Neuronal stem cell (in vitro differentiated cells): ENCODE measurements around the gene SLC9A7.

Experiments used
- DNase-seq: peaks from one replicate; pipeline ENCODE4 v3.0.0-alpha.2; 2013; ENCODE audit warnings: low spot score
- H2AFZ ChIP-seq: one replicate; pipeline ENCODE4 v1.6.1; 2013; ENCODE audit warnings: mild to moderate bottlenecking, low read length, inconsistent platforms
- H2AK5ac ChIP-seq: 2 replicates; pipeline ENCODE4 v1.6.1; 2013; ENCODE audit warnings: low read depth, mild to moderate bottlenecking, inconsistent platforms, low read length, moderate library complexity, mixed read lengths
- H2BK120ac ChIP-seq: 2 replicates; pipeline ENCODE4 v1.6.1; 2013; ENCODE audit warnings: low read depth, mild to moderate bottlenecking, inconsistent platforms, low read length, moderate library complexity, mixed read lengths
- H2BK12ac ChIP-seq: one replicate; pipeline ENCODE4 v1.6.1; 2013; ENCODE audit warnings: low read length, inconsistent platforms
- H2BK15ac ChIP-seq: 2 replicates; pipeline ENCODE4 v1.6.1; 2013; ENCODE audit warnings: mild to moderate bottlenecking, low read length, inconsistent platforms, mixed read lengths
- H2BK5ac ChIP-seq: one replicate; pipeline ENCODE4 v1.6.1; 2013; ENCODE audit warnings: inconsistent platforms, mild to moderate bottlenecking, low read length, moderate library complexity
- H3K14ac ChIP-seq: one replicate; pipeline ENCODE4 v1.6.1; 2013; ENCODE audit warnings: low read length, inconsistent platforms
- H3K18ac ChIP-seq: 2 replicates; pipeline ENCODE4 v1.6.1; 2013; ENCODE audit warnings: low read length, inconsistent platforms
- H3K23ac ChIP-seq: 2 replicates; pipeline ENCODE4 v1.6.1; 2013; ENCODE audit warnings: low read depth, mild to moderate bottlenecking, mixed read lengths, low read length, inconsistent platforms; ENCODE audit not compliant: poor library complexity
- H3K27ac ChIP-seq: replicated peaks from 3 replicates; pipeline ENCODE4 v1.5.1; 2013; ENCODE audit warnings: low read length, inconsistent platforms
- H3K27me3 ChIP-seq, 3 experiments: 2 replicates each; pipeline ENCODE4 v1.6.1; 2013; ENCODE audit warnings: low read length in 3 of 3, mild to moderate bottlenecking in 2 of 3, inconsistent platforms in 1 of 3, low read depth in 1 of 3, mixed read lengths in 1 of 3, moderate library complexity in 1 of 3; ENCODE audit not compliant: control insufficient read depth in 3 of 3, insufficient read depth in 3 of 3
- H3K36me3 ChIP-seq, 2 donors: replicated peaks in 1 of 2; 2 replicates each; pipeline ENCODE4 v1.6.1; 2013; ENCODE audit warnings: low read length in 2 of 2; ENCODE audit not compliant: control insufficient read depth in 2 of 2, insufficient read depth in 2 of 2
- H3K4ac ChIP-seq: 2 replicates; pipeline ENCODE4 v1.6.1; 2013; ENCODE audit warnings: inconsistent platforms, mild to moderate bottlenecking, low read length, moderate library complexity
- H3K4me1 ChIP-seq, 2 donors: 1 replicate in 1 of 2; 2 replicates in 1 of 2; pipeline ENCODE4 v1.6.1; 2013; ENCODE audit warnings: low read length in 2 of 2, low read depth in 1 of 2; ENCODE audit not compliant: control insufficient read depth in 2 of 2, insufficient read depth in 1 of 2
- H3K4me2 ChIP-seq: one replicate; pipeline ENCODE4 v1.6.1; 2013; ENCODE audit warnings: mild to moderate bottlenecking, low read length, inconsistent platforms; ENCODE audit not compliant: insufficient read depth, poor library complexity, severe bottlenecking
- H3K4me3 ChIP-seq, 2 donors: 2 replicates each; pipeline ENCODE4 v1.5.1; 2013; ENCODE audit warnings: low read length in 2 of 2, mild to moderate bottlenecking in 2 of 2, inconsistent platforms in 1 of 2, moderate library complexity in 1 of 2
- H3K79me1 ChIP-seq: one replicate; pipeline ENCODE4 v1.6.1; 2013; ENCODE audit warnings: low read depth, mild to moderate bottlenecking, inconsistent platforms, low read length, moderate library complexity
- H3K9ac ChIP-seq: one replicate; pipeline ENCODE4 v1.6.1; 2013; ENCODE audit warnings: mild to moderate bottlenecking, low read depth, low read length, inconsistent platforms; ENCODE audit not compliant: poor library complexity
- H3K9me3 ChIP-seq, 2 donors: replicated peaks in 1 of 2; 2 replicates each; pipeline versions ENCODE3 to v1.6.1; 2013; ENCODE audit warnings: low read length in 2 of 2, mild to moderate bottlenecking in 2 of 2, inconsistent platforms in 1 of 2, low read depth in 1 of 2, mixed read lengths in 1 of 2, moderate library complexity in 1 of 2; ENCODE audit not compliant: control insufficient read depth in 2 of 2, insufficient read depth in 1 of 2
- H4K8ac ChIP-seq: one replicate; pipeline ENCODE4 v1.6.1; 2013; ENCODE audit warnings: low read depth, mild to moderate bottlenecking, inconsistent platforms, low read length, moderate library complexity
- H4K91ac ChIP-seq: one replicate; pipeline ENCODE4 v1.6.1; 2013; ENCODE audit warnings: low read length, low read depth, mild to moderate bottlenecking, inconsistent platforms; ENCODE audit not compliant: poor library complexity
- WGBS, 2 donors: extraction: QIAGEN DNeasy Blood & Tissue Kit; methylation state at CpG; one replicate each; pipeline ENCODE4 v1.1.7; 2013; ENCODE audit warnings: missing lambda C conversion rate in 2 of 2, mixed read lengths in 1 of 2; ENCODE audit not compliant: insufficient read length in 2 of 2, insufficient replicate concordance in 1 of 2; ENCODE audit errors: extremely low coverage in 2 of 2; 5-methylcytosine and 5-hydroxymethylcytosine counted together

SLC9A7 gene

GRCh38 chrX:46573331-46573891 lies 185.5 kb downstream of the SLC9A7 start, which contains the start of gene CHST7:
Gene CHST7, plus strand, starts transcription at chrX:46573765. Its CDS starts 167 bp downstream, at chrX:46573932.
- Histone ChIP-seq H2BK15ac (no peak within 1 kb of the TSS), H2BK5ac (no peak within 1 kb of the TSS), H3K23ac (peak within 1 kb of the TSS; percentile 31), H3K27me3 (peaks cover 0 to 10% (median 3%) of the 10 kb centered on the region in 3 experiments), H3K36me3 (no peaks in the 10 kb centered on the region), H3K4me2 (peak within 1 kb of the TSS; percentile 66), H3K4ac (no peak within 1 kb of the TSS), H3K4me1 (peaks cover 0 to 6% of the 10 kb centered on the region in 2 donors), H3K4me3 (peak within 1 kb of the TSS; percentile 52 to 90), H2AFZ (peak within 1 kb of the TSS; percentile 96), H3K9me3 (no peaks in the 10 kb centered on the region), H2BK12ac (no peak within 1 kb of the TSS), H4K8ac (no peak within 1 kb of the TSS), H3K27ac (no peak within 1 kb of the TSS), H2AK5ac (no peak within 1 kb of the TSS), H3K14ac (peak within 1 kb of the TSS; percentile 38), H2BK120ac (no peak within 1 kb of the TSS), H3K79me1 (peaks cover 4% of the 10 kb centered on the region), H3K18ac (peak within 1 kb of the TSS; percentile 83), H4K91ac (no peak within 1 kb of the TSS), H3K9ac (peak within 1 kb of the TSS; percentile 81)
- DNase-seq: peak; percentile 54
- no CpG with 5 or more reads among the region's 35 CpGs for WGBS, 2 donors

DNA sequence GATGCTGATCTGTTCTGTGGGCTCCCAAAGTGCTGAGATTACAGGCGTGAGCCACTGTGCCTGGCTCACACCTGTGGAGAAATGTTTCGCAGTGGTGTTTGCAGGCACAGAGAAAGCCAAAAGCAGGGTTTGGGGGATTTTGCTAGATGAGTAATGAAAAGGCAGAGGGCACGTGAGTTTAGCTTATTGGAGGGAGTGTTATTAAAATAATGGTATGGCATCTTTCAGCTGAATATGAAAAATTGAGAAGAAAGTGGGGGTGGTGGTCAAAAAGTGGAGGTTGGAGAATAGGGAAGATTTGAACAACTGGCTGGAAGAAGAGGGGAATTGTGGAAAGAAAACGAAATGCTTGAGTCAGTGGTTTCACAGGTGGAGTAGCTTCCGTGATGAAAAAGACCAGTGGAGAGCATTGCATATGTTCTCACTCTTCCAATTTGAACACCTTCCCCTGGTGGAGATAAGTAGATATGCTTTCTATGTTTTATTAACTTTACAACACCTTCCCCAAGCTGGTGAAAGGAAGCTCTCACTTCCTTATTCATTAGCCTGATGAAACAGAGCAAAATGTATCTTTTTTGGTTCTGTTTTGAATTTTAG lies 186.5 kb downstream of the SLC9A7 start:
- no peak overlapping the region for H2BK12ac ChIP-seq
- H3K4me1 ChIP-seq: peaks cover 0 to 6% of the 10 kb centered on the region in 2 donors
- no peak for DNase-seq
- peaks cover 0 to 10% (median 3%) of the 10 kb centered on the region in 3 experiments for H3K27me3 ChIP-seq
- H3K9ac ChIP-seq: no peak overlapping the region
- WGBS, 2 donors: no CpG with 5 or more reads among the region's 5 CpGs
- peaks cover 4% of the 10 kb centered on the region for H3K79me1 ChIP-seq
- H3K27ac ChIP-seq: no peak overlapping the region
- H3K18ac ChIP-seq: no peak overlapping the region
- no peak overlapping the region for H4K8ac ChIP-seq
- no peaks in the 10 kb centered on the region for H3K36me3 ChIP-seq
- H2BK120ac ChIP-seq: no peak overlapping the region
- no peak overlapping the region for H3K4me3 ChIP-seq
- H3K4ac ChIP-seq: no peak overlapping the region
- H2AFZ ChIP-seq: no peak overlapping the region
- H3K23ac ChIP-seq: no peak overlapping the region
- no peak overlapping the region for H4K91ac ChIP-seq
- no peak overlapping the region for H2AK5ac ChIP-seq
- H2BK15ac ChIP-seq: no peak overlapping the region
- no peak overlapping the region for H2BK5ac ChIP-seq
- no peak overlapping the region for H3K4me2 ChIP-seq
- no peaks in the 10 kb centered on the region for H3K9me3 ChIP-seq
- H3K14ac ChIP-seq: no peak overlapping the region

DNA sequence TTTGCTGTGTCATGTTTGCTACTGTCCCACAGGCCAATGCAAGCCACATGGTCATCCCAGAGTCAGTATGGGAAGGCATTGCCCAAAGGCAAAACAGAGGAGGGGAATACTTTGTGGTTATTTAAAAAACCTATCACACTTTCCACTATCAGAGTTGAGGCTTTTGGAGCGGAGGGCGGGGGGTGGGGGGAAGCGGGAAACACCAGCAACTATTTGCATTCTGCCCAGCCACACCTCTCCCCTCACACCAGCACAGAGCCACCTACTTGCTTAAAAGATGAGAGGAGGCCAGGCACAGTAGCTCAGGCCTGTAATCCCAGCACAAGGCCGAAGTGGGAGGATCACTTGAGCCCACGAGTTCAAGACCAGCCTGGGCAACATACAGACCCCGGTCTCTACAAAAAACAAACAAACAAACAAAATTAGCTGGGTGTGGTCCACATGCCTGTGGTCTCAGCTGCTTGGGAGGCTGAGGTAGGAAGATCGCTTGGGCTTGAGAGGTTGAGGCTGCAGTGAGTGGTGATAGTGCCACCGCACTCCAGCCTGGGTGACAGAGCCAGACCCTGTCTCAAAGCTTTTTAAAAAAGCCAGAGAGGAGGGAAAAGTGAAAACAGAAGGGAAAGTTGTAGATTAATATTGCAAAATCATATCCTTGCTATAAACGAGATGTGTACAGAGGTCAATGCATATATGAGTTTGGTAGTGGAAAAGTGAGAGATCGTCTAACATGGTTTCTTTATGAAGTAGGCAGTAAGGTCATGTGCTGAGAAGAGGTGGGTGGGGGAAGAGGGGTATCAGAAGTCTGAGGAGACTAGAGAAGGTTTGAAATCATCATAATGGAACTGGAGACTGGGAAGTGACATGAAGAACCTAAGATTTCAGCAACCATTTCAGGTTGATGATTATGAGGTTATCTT lies 187.2 kb downstream of the SLC9A7 start:
- peaks cover 0 to 6% of the 10 kb centered on the region in 2 donors for H3K4me1 ChIP-seq
- H3K27me3 ChIP-seq: peaks cover 0 to 10% (median 3%) of the 10 kb centered on the region in 3 experiments
- no peak overlapping the region for H2BK120ac ChIP-seq
- H3K14ac ChIP-seq: no peak overlapping the region
- no peak for DNase-seq
- H2BK15ac ChIP-seq: no peak overlapping the region
- no peak overlapping the region for H3K4me3 ChIP-seq
- H3K9me3 ChIP-seq: no peaks in the 10 kb centered on the region
- no peaks in the 10 kb centered on the region for H3K36me3 ChIP-seq
- no peak overlapping the region for H3K27ac ChIP-seq
- no peak overlapping the region for H2AK5ac ChIP-seq
- no peak overlapping the region for H3K23ac ChIP-seq
- no peak overlapping the region for H3K9ac ChIP-seq
- no CpG with 5 or more reads among the region's 10 CpGs for WGBS, 2 donors
- no peak overlapping the region for H3K4me2 ChIP-seq
- peaks cover 4% of the 10 kb centered on the region for H3K79me1 ChIP-seq
- no peak overlapping the region for H2AFZ ChIP-seq
- no peak overlapping the region for H3K18ac ChIP-seq
- H4K91ac ChIP-seq: no peak overlapping the region
- no peak overlapping the region for H2BK12ac ChIP-seq
- no peak overlapping the region for H2BK5ac ChIP-seq
- no peak overlapping the region for H4K8ac ChIP-seq
- H3K4ac ChIP-seq: no peak overlapping the region

- H3K79me1 ChIP-seq: no peaks in the 10 kb centered on the region
- H3K14ac ChIP-seq: no peak overlapping the region
- no peak overlapping the region for H2BK12ac ChIP-seq
- H2BK120ac ChIP-seq: no peak overlapping the region
- no peak overlapping the region for H3K4me3 ChIP-seq
- H3K36me3 ChIP-seq: no peaks in the 10 kb centered on the region
- H2BK5ac ChIP-seq: no peak overlapping the region
- no peak overlapping the region for H4K91ac ChIP-seq
- H3K4me2 ChIP-seq: no peak overlapping the region
- no peak overlapping the region for H4K8ac ChIP-seq
- no peak overlapping the region for H3K27ac ChIP-seq
- H3K9ac ChIP-seq: no peak overlapping the region
- no peak overlapping the region for H3K23ac ChIP-seq
- no peak overlapping the region for H2BK15ac ChIP-seq
- no peak overlapping the region for H3K18ac ChIP-seq
- H3K9me3 ChIP-seq: no peaks in the 10 kb centered on the region
- H3K4ac ChIP-seq: no peak overlapping the region
- H3K4me1 ChIP-seq: peaks cover 0 to 2% of the 10 kb centered on the region in 2 donors
- no peak overlapping the region for H2AFZ ChIP-seq
- DNase-seq: no peak
- no peak overlapping the region for H2AK5ac ChIP-seq
- H3K27me3 ChIP-seq: peaks cover 0 to 6% (median 0%) of the 10 kb centered on the region in 3 experiments
Observed at GRCh38 chrX:46569621-46570020, 189.3 kb downstream of the SLC9A7 start.
